ENCODE results near the gene KIF5B.
"Not testable (repeated sequence)": the region's sequence is repeated elsewhere in the genome, so short reads cannot be mapped to it uniquely, and the experiment has no call there.

The KIF5B gene

GRCh38 chr10:32059472-32059871 is 3.2 kb upstream of the KIF5B start:
- DNase-seq: no peak

GRCh38 chr10:32057036-32057372 is 779 bp upstream of the KIF5B start:
- DNase-seq: no peak

GRCh38 chr10:32055478-32056135 is 618 bp downstream of the KIF5B start:
- DNase-seq: no peak

- DNase-seq: peak; percentile 0
Measured at GRCh38 chr10:32054094-32054493, 2.1 kb downstream of the KIF5B start.

- DNase-seq: not testable (repeated sequence)
Measured at GRCh38 chr10:32053392-32053791, 2.8 kb downstream of the KIF5B start.

- DNase-seq: no peak
Measured at GRCh38 chr10:32051926-32052325, 4.3 kb downstream of the KIF5B start.

- no peak for DNase-seq
Measured at GRCh38 chr10:32050177-32050576, 6.0 kb downstream of the KIF5B start.

GRCh38 chr10:32049113-32049512 is 7.1 kb downstream of the KIF5B start:
- DNase-seq: no peak

GRCh38 chr10:32048282-32048681 is 7.9 kb downstream of the KIF5B start:
- no peak for DNase-seq

GRCh38 chr10:32047881-32048280 is 8.3 kb downstream of the KIF5B start:
- DNase-seq: no peak

- DNase-seq: no peak
Measured at GRCh38 chr10:32046151-32046550, 10.1 kb downstream of the KIF5B start.

GRCh38 chr10:32042730-32043129 is 13.5 kb downstream of the KIF5B start:
- not testable (repeated sequence) for DNase-seq

GRCh38 chr10:32041290-32042028 is 14.8 kb downstream of the KIF5B start:
- DNase-seq: no peak

GRCh38 chr10:32039734-32040133 is 16.5 kb downstream of the KIF5B start:
- no peak for DNase-seq

GRCh38 chr10:32038777-32039176 is 17.4 kb downstream of the KIF5B start:
- no peak for DNase-seq

- no peak for DNase-seq
Measured at GRCh38 chr10:32036922-32037321, 19.3 kb downstream of the KIF5B start.

- no peak for DNase-seq
Measured at GRCh38 chr10:32035038-32035437, 21.2 kb downstream of the KIF5B start.

- no peak for DNase-seq
Measured at GRCh38 chr10:32033171-32033570, 23.1 kb downstream of the KIF5B start.

GRCh38 chr10:32031920-32032319 is 24.3 kb downstream of the KIF5B start:
- DNase-seq: no peak

- DNase-seq: no peak
Measured at GRCh38 chr10:32031424-32031823, 24.8 kb downstream of the KIF5B start.

- DNase-seq: no peak
Measured at GRCh38 chr10:32028710-32029109, 27.5 kb downstream of the KIF5B start.

GRCh38 chr10:32023264-32023663 is 33.0 kb downstream of the KIF5B start:
- no peak for DNase-seq

GRCh38 chr10:32017044-32017443 is 39.2 kb downstream of the KIF5B start:
- no peak for DNase-seq

GRCh38 chr10:32015386-32015785 is 40.8 kb downstream of the KIF5B start:
- DNase-seq: no peak

- no peak for DNase-seq
Measured at GRCh38 chr10:32007026-32007425, 49.2 kb downstream of the KIF5B start.
